IMR-90 (cell line): ENCODE data around the gene GCN1. TPM values are rescaled to one million over a fixed set of nuclear protein-coding genes. Genes with fewer than 3 reads are reported as not detected.

ENCODE experiments used
- ATAC-seq: fragments of 200-7000 bp; cut with Tn5 transposase; 2 replicates; pipeline ENCODE4 v1.9.1; 2020; ENCODE audit warnings: low read depth, mild to moderate bottlenecking, moderate library complexity
- BruUV-seq: library from RNA; stranded (reverse); fragments of 400-500 nt; replicated peaks from 2 replicates; lab custom pipeline; 2021; lab: Mats Ljungman, UMichigan
- CTCF ChIA-PET: fragments of 300-600 bp; formaldehyde crosslinking; extraction: SDS; loops from one replicate; lab custom pipeline; 2021; ENCODE audit warnings: antibody characterized with exemption; lab: Yijun Ruan, JAX
- POLR2A ChIA-PET: fragments of 300-600 bp; sonication (Branson Sonifier 250); formaldehyde crosslinking; loops from one replicate; lab custom pipeline; 2022; ENCODE audit warnings: antibody characterized with exemption; ENCODE audit not compliant: unreplicated experiment; lab: Charles Lee
- DNase-seq: peaks from one replicate; pipeline ENCODE4 v3.0.0; 2013
- H2AFZ ChIP-seq: replicated peaks from 2 replicates; pipeline ENCODE3; 2013; ENCODE audit warnings: low read length, mild to moderate bottlenecking; ENCODE audit not compliant: poor library complexity
- H2AK5ac ChIP-seq: 2 replicates; pipeline ENCODE4 v1.6.1; 2013; ENCODE audit warnings: low read depth, low read length, inconsistent platforms
- H2AK9ac ChIP-seq: replicated peaks from 2 replicates; pipeline ENCODE3; 2013; ENCODE audit warnings: mild to moderate bottlenecking, low read depth, low read length, moderate library complexity; ENCODE audit not compliant: poor library complexity
- H2BK120ac ChIP-seq: 2 replicates; pipeline ENCODE4 v1.6.1; 2013; ENCODE audit warnings: low read depth, low read length, inconsistent platforms
- H2BK15ac ChIP-seq: 3 replicates; pipeline ENCODE4 v1.6.1; 2013; ENCODE audit warnings: low read depth, low read length, inconsistent platforms
- H2BK20ac ChIP-seq: 2 replicates; pipeline ENCODE4 v1.6.1; 2013; ENCODE audit warnings: low read depth, mild to moderate bottlenecking, inconsistent platforms, low read length, moderate library complexity
- H2BK5ac ChIP-seq: 2 replicates; pipeline ENCODE4 v1.6.1; 2013; ENCODE audit warnings: mild to moderate bottlenecking, low read depth, low read length, inconsistent platforms; ENCODE audit not compliant: poor library complexity, severe bottlenecking
- H3K14ac ChIP-seq: replicated peaks from 2 replicates; pipeline ENCODE4 v1.6.1; 2013; ENCODE audit warnings: low read depth, low read length, inconsistent platforms
- H3K18ac ChIP-seq: 2 replicates; pipeline ENCODE4 v1.6.1; 2013; ENCODE audit warnings: low read depth, low read length, control low read depth
- H3K23ac ChIP-seq: 2 replicates; pipeline ENCODE4 v1.6.1; 2013; ENCODE audit warnings: low read depth, low read length, inconsistent platforms
- H3K27ac ChIP-seq: 2 replicates; pipeline ENCODE4 v1.5.1; 2013; ENCODE audit warnings: mild to moderate bottlenecking, control low read depth, low read length; ENCODE audit not compliant: insufficient read depth
- H3K27me3 ChIP-seq: 2 replicates; pipeline ENCODE4 v1.6.1; 2013; ENCODE audit warnings: low read length; ENCODE audit not compliant: control insufficient read depth, insufficient read depth
- H3K36me3 ChIP-seq: 2 replicates; pipeline ENCODE4 v1.6.1; 2013; ENCODE audit warnings: low read length, mixed read lengths; ENCODE audit not compliant: control insufficient read depth, insufficient read depth
- H3K4ac ChIP-seq: 2 replicates; pipeline ENCODE4 v1.6.1; 2013; ENCODE audit warnings: low read depth, low read length, inconsistent platforms
- H3K4me1 ChIP-seq: 2 replicates; pipeline ENCODE4 v1.6.1; 2013; ENCODE audit warnings: low read length, mixed read lengths; ENCODE audit not compliant: control insufficient read depth, insufficient read depth
- H3K4me2 ChIP-seq: 2 replicates; pipeline ENCODE4 v1.6.1; 2013; ENCODE audit warnings: low read depth, mild to moderate bottlenecking, control low read depth, low read length, moderate library complexity
- H3K4me3 ChIP-seq: 2 replicates; pipeline ENCODE4 v1.5.1; 2013; ENCODE audit warnings: low read depth, mild to moderate bottlenecking, control low read depth, low read length, moderate library complexity; ENCODE audit not compliant: insufficient read depth
- H3K56ac ChIP-seq: 2 replicates; pipeline ENCODE4 v1.6.1; 2013; ENCODE audit warnings: low read length, inconsistent platforms; ENCODE audit not compliant: insufficient read depth; ENCODE audit errors: extremely low read depth
- H3K79me1 ChIP-seq, 2 experiments: 2 replicates each; pipeline ENCODE4 v1.6.1; 2013; ENCODE audit warnings: low read length in 2 of 2, inconsistent platforms in 1 of 2, low read depth in 1 of 2
- H3K9ac ChIP-seq: 2 replicates; pipeline ENCODE4 v1.6.1; 2013; ENCODE audit warnings: low read depth, low read length, control low read depth
- H3K9me1 ChIP-seq: 2 replicates; pipeline ENCODE4 v1.6.1; 2013; ENCODE audit warnings: low read length, inconsistent platforms; ENCODE audit not compliant: insufficient read depth
- H3K9me3 ChIP-seq: 2 replicates; pipeline ENCODE4 v1.6.1; 2013; ENCODE audit warnings: low read length; ENCODE audit not compliant: control insufficient read depth, insufficient read depth
- H4K20me1 ChIP-seq: 2 replicates; pipeline ENCODE4 v1.6.1; 2013; ENCODE audit warnings: low read length, inconsistent platforms; ENCODE audit not compliant: insufficient read depth
- H4K5ac ChIP-seq: 2 replicates; pipeline ENCODE4 v1.6.1; 2013; ENCODE audit warnings: mild to moderate bottlenecking, low read depth, low read length, control low read depth
- H4K8ac ChIP-seq, 2 experiments: 2 replicates each; pipeline ENCODE4 v1.6.1; 2013; ENCODE audit warnings: low read depth in 2 of 2, low read length in 2 of 2, control low read depth in 1 of 2, inconsistent platforms in 1 of 2
- H4K91ac ChIP-seq: 2 replicates; pipeline ENCODE4 v1.6.1; 2013; ENCODE audit warnings: low read depth, low read length, inconsistent platforms; ENCODE audit not compliant: insufficient read depth
- BHLHE40 ChIP-seq: fragments of 150-350 bp; IDR thresholded peaks from 2 replicates; pipeline ENCODE4 v1.6.1; 2016; ENCODE audit warnings: mild to moderate bottlenecking, low read depth, low read length
- CEBPB ChIP-seq: IDR thresholded peaks from 2 replicates; pipeline ENCODE4 v1.6.1; 2012; ENCODE audit warnings: low read depth, low read length, improper control_type of control experiment
- CHD1 ChIP-seq: IDR thresholded peaks from 2 replicates; pipeline ENCODE4 v1.6.1; 2012; ENCODE audit warnings: low read depth, low read length, improper control_type of control experiment
- CTCF ChIP-seq: conservative IDR thresholded peaks from 2 replicates; pipeline ENCODE4 v1.5.1; 2012; ENCODE audit warnings: mild to moderate bottlenecking, low read depth, low read length, improper control_type of control experiment
- FOS ChIP-seq: fragments of 150-350 bp; IDR thresholded peaks from 2 replicates; pipeline ENCODE4 v1.6.1; 2016; ENCODE audit warnings: low read depth, low read length
- MAFK ChIP-seq: IDR thresholded peaks from 2 replicates; pipeline ENCODE4 v1.6.1; 2012; ENCODE audit warnings: low read depth, low read length, improper control_type of control experiment
- MAZ ChIP-seq: IDR thresholded peaks from 2 replicates; pipeline ENCODE4 v1.6.1; 2012; ENCODE audit warnings: low read depth, mild to moderate bottlenecking, low read length, improper control_type of control experiment, moderate library complexity, borderline replicate concordance
- MXI1 ChIP-seq: IDR thresholded peaks from 2 replicates; pipeline ENCODE4 v1.6.1; 2012; ENCODE audit warnings: low read depth, mild to moderate bottlenecking, low read length, moderate library complexity, borderline replicate concordance
- NFE2L2 ChIP-seq: fragments of 150-350 bp; IDR thresholded peaks from 2 replicates; pipeline ENCODE4 v1.6.1; 2016; ENCODE audit warnings: low read depth, mild to moderate bottlenecking, low read length
- POLR2A ChIP-seq: IDR thresholded peaks from 2 replicates; pipeline ENCODE4 v1.6.1; 2012; ENCODE audit warnings: mild to moderate bottlenecking, low read depth, low read length
- RAD21 ChIP-seq: IDR thresholded peaks from 2 replicates; pipeline ENCODE4 v1.6.1; 2012; ENCODE audit warnings: low read length, improper control_type of control experiment
- RCOR1 ChIP-seq: IDR thresholded peaks from 2 replicates; pipeline ENCODE4 v1.6.1; 2012; ENCODE audit warnings: mild to moderate bottlenecking, low read length, improper control_type of control experiment; ENCODE audit not compliant: insufficient replicate concordance
- RFX5 ChIP-seq: IDR thresholded peaks from 2 replicates; pipeline ENCODE4 v1.8.0; 2012; ENCODE audit warnings: low read depth, mild to moderate bottlenecking, low read length, moderate library complexity
- SMC3 ChIP-seq: fragments of 150-350 bp; IDR thresholded peaks from 2 replicates; pipeline ENCODE4 v1.6.1; 2016; ENCODE audit warnings: low read depth, mild to moderate bottlenecking, antibody characterized with exemption, low read length, moderate library complexity
- USF2 ChIP-seq: fragments of 150-350 bp; IDR thresholded peaks from 2 replicates; pipeline ENCODE4 v1.6.1; 2017; ENCODE audit warnings: mild to moderate bottlenecking, antibody characterized with exemption, low read length, low read depth
- WGBS, 2 experiments: methylation state at CpG; one replicate each; pipeline versions ENCODE4 v1.1.5 to v1.1.7; 2013; ENCODE audit warnings: missing lambda C conversion rate in 2 of 2; ENCODE audit not compliant: insufficient read length in 1 of 2; ENCODE audit errors: extremely low coverage in 2 of 2; 5-methylcytosine and 5-hydroxymethylcytosine counted together
- dilution Hi-C: fragments of 300-500 bp; cut with HindIII; formaldehyde crosslinking; loops from one replicate; pipeline ENCODE4 v1.14.3; 2018; ENCODE audit warnings: low sequenced_read_pairs; ENCODE audit not compliant: unreplicated experiment
- in situ Hi-C: fragments of 300-500 bp; cut with MboI; formaldehyde crosslinking; loops from 3 replicates; pipeline ENCODE4 v1.14.3; 2019; ENCODE audit warnings: low sequenced_read_pairs, inconsistent platforms, mixed read lengths
- intact Hi-C: fragments of 100-400 bp; cut with micrococcal nuclease; formaldehyde crosslinking; loops from 2 replicates; pipeline ENCODE4 v1.10.0; 2022
- polyA plus RNA-seq, 3 experiments: library from polyadenylated mRNA; depleted of rRNA; stranded (reverse); fragments of >200 nt; gene quantifications; 2 replicates each; pipeline ENCODE4 v1.2.3, GENCODE V29; 2012; ENCODE audit warnings: low replicate concordance in 1 of 3
- total RNA-seq: library from RNA; depleted of rRNA; stranded (reverse); fragments of >200 nt; gene quantifications from 2 replicates; pipeline ENCODE4 v1.2.3, GENCODE V29; 2012
- TF ChIP-seq, protein P1 (sequence below): fragments of 150-350 bp; IDR thresholded peaks from 2 replicates; pipeline ENCODE4 v1.6.1; 2016; ENCODE audit warnings: low read depth, mild to moderate bottlenecking, low read length, moderate library complexity, borderline replicate concordance

The GCN1 gene
- total and polyA plus RNA-seq, 2 of the 4 experiments (the other 2 are of a cell fraction): 57.8 to 77.6 TPM

DNA sequence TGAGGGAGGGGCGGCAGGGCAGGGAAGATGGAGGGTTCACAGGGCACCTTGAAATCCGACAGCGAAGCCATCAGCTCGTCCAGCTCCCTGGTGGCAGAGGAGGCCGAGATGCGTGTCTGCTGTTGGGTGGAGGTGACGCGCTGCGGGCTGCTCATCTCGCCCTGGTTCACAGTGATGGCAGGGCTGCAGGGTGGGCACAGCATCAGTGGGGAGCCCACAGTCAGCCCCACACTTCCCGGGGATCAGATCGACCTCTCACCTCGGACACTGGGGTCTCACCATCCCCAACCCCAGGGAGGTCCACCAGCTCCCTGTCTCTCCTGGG is 27.0 kb upstream of the GCN1 start:
- dilution Hi-C loops (no loop called here), in situ Hi-C loops (no loop called here), intact Hi-C loops (no loop called here)
- TF ChIP-seq MAFK: no peak
- TF ChIP-seq FOS: no peak
- TF ChIP-seq, protein P1, sequence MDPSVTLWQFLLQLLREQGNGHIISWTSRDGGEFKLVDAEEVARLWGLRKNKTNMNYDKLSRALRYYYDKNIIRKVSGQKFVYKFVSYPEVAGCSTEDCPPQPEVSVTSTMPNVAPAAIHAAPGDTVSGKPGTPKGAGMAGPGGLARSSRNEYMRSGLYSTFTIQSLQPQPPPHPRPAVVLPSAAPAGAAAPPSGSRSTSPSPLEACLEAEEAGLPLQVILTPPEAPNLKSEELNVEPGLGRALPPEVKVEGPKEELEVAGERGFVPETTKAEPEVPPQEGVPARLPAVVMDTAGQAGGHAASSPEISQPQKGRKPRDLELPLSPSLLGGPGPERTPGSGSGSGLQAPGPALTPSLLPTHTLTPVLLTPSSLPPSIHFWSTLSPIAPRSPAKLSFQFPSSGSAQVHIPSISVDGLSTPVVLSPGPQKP: no peak
- no peak for TF ChIP-seq CTCF
- TF ChIP-seq MAZ: no peak
- TF ChIP-seq MXI1: no peak
- TF ChIP-seq POLR2A: no peak
- no peak for TF ChIP-seq RCOR1
- no peak for TF ChIP-seq NFE2L2
- TF ChIP-seq CHD1: no peak
- no peak for TF ChIP-seq CEBPB
- no peak for TF ChIP-seq RAD21
- TF ChIP-seq USF2: no peak
- no peak for TF ChIP-seq SMC3
- no peak for TF ChIP-seq RFX5
- no peak for TF ChIP-seq BHLHE40
- Histone ChIP-seq H3K4me1 (peaks cover 9% of the 10 kb centered on the region), H4K5ac (no peak overlapping the region), H2BK120ac (no peak overlapping the region), H3K9me3 (no peaks in the 10 kb centered on the region), H3K27me3 (no peaks in the 10 kb centered on the region), H3K23ac (no peak overlapping the region), H4K8ac (no peak overlapping the region), H2AK5ac (no peak overlapping the region), H3K9ac (no peak overlapping the region), H2BK20ac (no peak overlapping the region), H3K18ac (no peak overlapping the region), H4K20me1 (peaks cover 36% of the 10 kb centered on the region), H3K4me2 (no peak overlapping the region), H3K4me3 (no peak overlapping the region), H2AFZ (peak overlapping the region; percentile 67), H3K9me1 (no peaks in the 10 kb centered on the region), H4K91ac (no peak overlapping the region), H3K56ac (no peak overlapping the region), H2BK5ac (no peak overlapping the region), H3K79me1 (peaks cover 33 to 81% of the 10 kb centered on the region in 2 experiments), H2BK15ac (no peak overlapping the region), H3K27ac (no peak overlapping the region), H3K36me3 (peaks cover 62% of the 10 kb centered on the region), H3K4ac (no peak overlapping the region), H3K14ac (no peak overlapping the region), H2AK9ac (no peak overlapping the region)
- WGBS, 2 experiments: 95% methylated on average over 4 of the region's 13 CpGs; no CpG with 5 or more reads in 1 of the 2 experiments
- BruUV-seq: no TSS peak
- ChIA-PET POLR2A (interaction anchor here (1.7 kb wide), 1 partner anchor 21 kb away, joined by 8 read pairs; the partner anchor contains the start of gene RPLP0), CTCF (interaction anchor here (1.0 kb wide), 1 partner anchor 21 kb away, joined by 3 read pairs; the partner anchor contains the start of gene RPLP0)
- ATAC-seq (no peak), DNase-seq (no peak)
